HCT116 (cell line): ENCODE measurements around the gene CLIC4.

Experiments used
- CTCF ChIP-seq, 3 experiments: fragments of 200-600 bp in 1 of 3; sonication (generic) in 1 of 3; IDR thresholded peaks in 2 of 3; conservative IDR thresholded peaks in 1 of 3; 2 replicates each; pipeline ENCODE4 v1.5.1; 2012 to 2017; ENCODE audit warnings: low read depth in 2 of 3, low read length in 2 of 3, antibody characterized with exemption in 1 of 3, borderline replicate concordance in 1 of 3, control low read depth in 1 of 3, mild to moderate bottlenecking in 1 of 3, mixed read lengths in 1 of 3, mixed run types in 1 of 3, moderate library complexity in 1 of 3; ENCODE audit not compliant: insufficient read depth in 1 of 3
- EZH2 ChIP-seq: fragments of 200-600 bp; sonication (generic); IDR thresholded peaks from 2 replicates; pipeline ENCODE4 v1.6.1; 2017; ENCODE audit warnings: antibody characterized with exemption, mixed run types
- EZH2phosphoT487 ChIP-seq: fragments of 200-600 bp; IDR thresholded peaks from 2 replicates; pipeline ENCODE4 v1.6.1; 2018; ENCODE audit warnings: antibody characterized with exemption, borderline replicate concordance
- JUND ChIP-seq: IDR thresholded peaks from 2 replicates; pipeline ENCODE4 v1.6.1; 2012
- MAX ChIP-seq: IDR thresholded peaks from 2 replicates; pipeline ENCODE4 v1.6.1; 2012
- POLR2A ChIP-seq: IDR thresholded peaks from 2 replicates; pipeline ENCODE4 v1.7.0; 2011; ENCODE audit warnings: borderline replicate concordance; ENCODE audit not compliant: insufficient read depth, insufficient read length; ENCODE audit errors: extremely low read depth
- POLR2AphosphoS5 ChIP-seq: IDR thresholded peaks from 2 replicates; pipeline ENCODE4 v1.6.1; 2011; ENCODE audit warnings: mild to moderate bottlenecking, low read depth, low read length, moderate library complexity
- RAD21 ChIP-seq: IDR thresholded peaks from 2 replicates; pipeline ENCODE4 v1.6.1; 2012; ENCODE audit warnings: low read depth, mild to moderate bottlenecking
- REST ChIP-seq: IDR thresholded peaks from 2 replicates; pipeline ENCODE4 v1.6.1; 2012; ENCODE audit warnings: low read depth
- SIN3A ChIP-seq: IDR thresholded peaks from 2 replicates; pipeline ENCODE4 v1.6.1; 2012; ENCODE audit warnings: low read depth
- SRF ChIP-seq: IDR thresholded peaks from 2 replicates; pipeline ENCODE4 v1.6.1; 2012; ENCODE audit warnings: low read depth
- YY1 ChIP-seq: IDR thresholded peaks from 2 replicates; pipeline ENCODE4 v1.6.1; 2011; ENCODE audit warnings: low read length, low read depth, moderate library complexity, mild to moderate bottlenecking; ENCODE audit not compliant: insufficient replicate concordance; ENCODE audit errors: extremely low read depth
- ZBTB33 ChIP-seq: IDR thresholded peaks from 2 replicates; pipeline ENCODE4 v1.6.1; 2011; ENCODE audit warnings: mild to moderate bottlenecking, low read length, moderate library complexity; ENCODE audit not compliant: insufficient replicate concordance; ENCODE audit errors: extremely low read depth
- ZFX ChIP-seq: fragments of 450-650 bp; IDR thresholded peaks from 2 replicates; pipeline ENCODE4 v1.6.1; 2017

- TF ChIP-seq ZBTB33 (no peak), EZH2phosphoT487 (no peak), POLR2AphosphoS5 (no peak), POLR2A (no peak), EZH2 (no peak), RAD21 (no peak), REST (no peak), CTCF (IDR thresholded peaks at IDR 0.05 in 2 of 3, conservative IDR thresholded peaks at IDR 0.05 in 1 of 3; ENCODE audit: borderline replicate concordance in 1 of 3, insufficient read depth in 1 of 3, low read depth in 2 of 3, low read length in 2 of 3) (no peak), MAX (no peak), SIN3A (no peak), SRF (no peak), JUND (no peak), ZFX (no peak), YY1 (no peak)
Observed at GRCh38 chr1:24743404-24744211, 1.6 kb upstream of the CLIC4 start.
